MV-4-11 (cell line): ENCODE results near the gene DOCK8.
A peak's percentile ranks its signal among the peaks of the same experiment; 100 is the strongest.

Experiments used
- DNase-seq: peaks from one replicate; lab custom pipeline; 2025; lab: John Stamatoyannopoulos, UW

The DOCK8 gene

GRCh38 chr9:495739-496138 is 281.1 kb downstream of the DOCK8 start:
- no peak for DNase-seq

- DNase-seq: no peak
Measured at GRCh38 chr9:503326-503725, 288.7 kb downstream of the DOCK8 start.

- peak; percentile 51 for DNase-seq
Measured at GRCh38 chr9:503881-504852, 289.5 kb downstream of the DOCK8 start, which contains the start of gene KANK1. KANK1 (plus strand) TSS chr9:504695.

- no peak for DNase-seq
Measured at GRCh38 chr9:504921-505740, 290.5 kb downstream of the DOCK8 start.

GRCh38 chr9:505741-506059 is 291.0 kb downstream of the DOCK8 start:
- DNase-seq: no peak

GRCh38 chr9:506281-506680 is 291.6 kb downstream of the DOCK8 start:
- DNase-seq: no peak

GRCh38 chr9:511861-512260 is 297.2 kb downstream of the DOCK8 start:
- no peak for DNase-seq

GRCh38 chr9:512555-513272 is 298.0 kb downstream of the DOCK8 start:
- no peak for DNase-seq
